ENCODE results near the gene ZFYVE28. TPM values are rescaled to one million over a fixed set of nuclear protein-coding genes. Genes with fewer than 3 reads are reported as not detected.
"Not testable (repeated sequence)": the region's sequence is repeated elsewhere in the genome, so short reads cannot be mapped to it uniquely, and the experiment has no call there.

Gene ZFYVE28
- total RNA-seq, 3 donors from 2014 or later (not counting 1 experiment from before 2014, with no cell fraction given), result 85.4 to 107 (median 104) TPM

DNA sequence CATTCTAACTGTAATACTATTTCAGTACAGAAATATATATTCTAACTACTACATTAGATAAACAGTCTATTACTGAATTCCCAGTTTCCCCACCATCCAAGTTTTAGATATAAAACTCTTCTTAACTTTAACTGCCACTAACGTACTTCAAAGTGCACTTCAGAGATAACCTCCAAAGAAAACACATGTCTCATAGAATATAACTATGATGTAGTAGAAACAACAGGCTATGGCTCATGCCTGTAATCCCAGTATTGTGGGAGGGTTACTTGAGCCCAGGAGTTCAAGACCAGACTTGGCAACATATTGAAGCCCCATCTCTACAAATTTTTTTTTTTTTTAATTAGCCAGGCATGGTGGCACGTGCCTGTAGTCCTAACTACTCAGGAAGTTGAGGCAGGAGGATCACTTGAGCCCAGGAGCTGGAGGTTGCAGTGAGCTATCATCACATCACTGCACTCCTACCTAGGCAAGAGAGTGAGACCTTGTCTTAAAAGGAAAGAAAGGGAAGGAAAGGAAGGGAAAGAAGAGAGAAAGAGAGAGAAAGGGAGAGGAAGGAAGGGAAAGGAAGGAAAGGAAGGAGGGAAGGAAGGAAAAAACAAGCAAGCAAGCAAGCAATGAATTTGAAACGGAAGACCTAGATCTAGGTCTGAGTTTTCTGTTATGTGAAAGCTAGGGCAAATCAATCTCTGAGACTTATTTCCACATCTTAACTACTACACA is 181.3 kb downstream of the ZFYVE28 start:
- H3K4me3 Mint-ChIP-seq, result no peak overlapping the region
- H3K36me3 Mint-ChIP-seq, result peaks cover 9% of the 10 kb centered on the region
- H3K9me3 Mint-ChIP-seq, result no peaks in the 10 kb centered on the region
- no peaks in the 10 kb centered on the region for H3K27me3 Mint-ChIP-seq (ENCODE audit: low read depth in 2 of 2)
- peaks cover 52 to 53% of the 10 kb centered on the region in 2 donors for H3K4me1 Mint-ChIP-seq
- Histone ChIP-seq H3K36me3 (ENCODE audit: control insufficient read depth, insufficient read depth, low read length) (peaks cover 40% of the 10 kb centered on the region), H3K27me3 (ENCODE audit: control insufficient read depth, insufficient read depth, low read length) (no peaks in the 10 kb centered on the region), H3K4me3 (ENCODE audit: low read length) (no peak overlapping the region), H3K9me3 (ENCODE audit: control insufficient read depth, insufficient read depth, low read length) (no peaks in the 10 kb centered on the region), H3K27ac (ENCODE audit: low read length) (no peak overlapping the region), H3K4me1 (ENCODE audit: control insufficient read depth, insufficient read depth, low read length) (peaks cover 5% of the 10 kb centered on the region)
- DNase-seq (no peak), ATAC-seq (no peak)
- no peak overlapping the region for H3K27ac Mint-ChIP-seq
- intact Hi-C loops (cut with micrococcal nuclease), result no loop called here
- WGBS (ENCODE audit: insufficient coverage), result 64% methylated on average over 2 of the region's 3 CpGs
- TF ChIP-seq, protein P1, sequence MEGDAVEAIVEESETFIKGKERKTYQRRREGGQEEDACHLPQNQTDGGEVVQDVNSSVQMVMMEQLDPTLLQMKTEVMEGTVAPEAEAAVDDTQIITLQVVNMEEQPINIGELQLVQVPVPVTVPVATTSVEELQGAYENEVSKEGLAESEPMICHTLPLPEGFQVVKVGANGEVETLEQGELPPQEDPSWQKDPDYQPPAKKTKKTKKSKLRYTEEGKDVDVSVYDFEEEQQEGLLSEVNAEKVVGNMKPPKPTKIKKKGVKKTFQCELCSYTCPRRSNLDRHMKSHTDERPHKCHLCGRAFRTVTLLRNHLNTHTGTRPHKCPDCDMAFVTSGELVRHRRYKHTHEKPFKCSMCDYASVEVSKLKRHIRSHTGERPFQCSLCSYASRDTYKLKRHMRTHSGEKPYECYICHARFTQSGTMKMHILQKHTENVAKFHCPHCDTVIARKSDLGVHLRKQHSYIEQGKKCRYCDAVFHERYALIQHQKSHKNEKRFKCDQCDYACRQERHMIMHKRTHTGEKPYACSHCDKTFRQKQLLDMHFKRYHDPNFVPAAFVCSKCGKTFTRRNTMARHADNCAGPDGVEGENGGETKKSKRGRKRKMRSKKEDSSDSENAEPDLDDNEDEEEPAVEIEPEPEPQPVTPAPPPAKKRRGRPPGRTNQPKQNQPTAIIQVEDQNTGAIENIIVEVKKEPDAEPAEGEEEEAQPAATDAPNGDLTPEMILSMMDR (IDR thresholded peaks at IDR 0.05), result no peak

DNA sequence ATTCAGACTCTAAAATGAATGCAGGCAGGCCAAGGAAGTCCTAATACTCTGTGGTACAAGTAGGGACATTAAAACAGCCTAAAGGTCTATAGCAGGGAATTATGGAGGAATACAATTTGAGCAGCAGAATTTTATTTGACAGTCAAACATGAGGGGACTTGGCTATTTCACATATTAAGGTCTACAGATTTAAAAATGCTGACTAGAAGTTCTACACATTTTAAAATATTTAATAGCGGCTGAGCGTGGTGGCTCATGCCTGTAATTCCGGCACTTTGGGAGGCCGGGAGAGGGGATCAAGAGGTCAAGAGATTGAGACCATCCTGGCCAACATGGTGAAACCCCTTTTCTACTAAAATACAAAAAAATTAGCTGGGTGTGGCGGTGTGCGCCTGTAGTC is 187.4 kb downstream of the ZFYVE28 start:
- peaks cover 9% of the 10 kb centered on the region for H3K36me3 Mint-ChIP-seq
- H3K9me3 Mint-ChIP-seq, result no peaks in the 10 kb centered on the region

DNA sequence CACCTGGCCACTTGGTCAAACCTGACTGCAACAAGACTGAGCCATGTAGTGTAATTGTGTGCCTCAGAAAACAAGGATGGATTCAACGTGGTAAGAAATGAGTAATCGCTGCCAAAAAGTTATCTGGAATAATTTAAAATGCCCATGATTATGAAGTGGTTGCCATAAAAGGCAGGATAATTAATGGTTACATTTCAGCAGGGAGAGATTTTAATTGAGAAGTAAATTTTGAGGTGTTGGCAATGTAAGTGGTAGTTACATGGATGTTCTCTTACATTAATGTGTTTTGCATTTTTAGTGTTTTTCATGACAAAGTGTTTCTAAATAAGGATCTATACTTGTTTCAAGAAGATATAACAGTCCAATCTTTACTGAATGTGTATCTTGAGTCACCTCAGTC is 192.2 kb downstream of the ZFYVE28 start:
- TF ChIP-seq, protein P1 (IDR thresholded peaks at IDR 0.05), result no peak
- H3K4me3 Mint-ChIP-seq, result no peak overlapping the region
- intact Hi-C loops (cut with micrococcal nuclease), result no loop called here
- H3K27me3 ChIP-seq (ENCODE audit: control insufficient read depth, insufficient read depth, low read length), result no peaks in the 10 kb centered on the region
- H3K4me1 Mint-ChIP-seq, result peaks cover 0 to 5% of the 10 kb centered on the region in 2 donors
- H3K36me3 ChIP-seq (ENCODE audit: control insufficient read depth, insufficient read depth, low read length), result peaks cover 9% of the 10 kb centered on the region
- H3K27ac ChIP-seq (ENCODE audit: low read length), result no peak overlapping the region
- no peaks in the 10 kb centered on the region for H3K27me3 Mint-ChIP-seq (ENCODE audit: low read depth in 2 of 2)
- ATAC-seq, result no peak
- H3K4me1 ChIP-seq (ENCODE audit: control insufficient read depth, insufficient read depth, low read length), result no peaks in the 10 kb centered on the region
- no peaks in the 10 kb centered on the region for H3K9me3 ChIP-seq (ENCODE audit: control insufficient read depth, insufficient read depth, low read length)
- DNase-seq, result no peak
- no peak overlapping the region for H3K4me3 ChIP-seq (ENCODE audit: low read length)
- no peaks in the 10 kb centered on the region for H3K9me3 Mint-ChIP-seq
- no peaks in the 10 kb centered on the region for H3K36me3 Mint-ChIP-seq
- 100% methylated on average over 2 of the region's 2 CpGs for WGBS (ENCODE audit: insufficient coverage)
- no peak overlapping the region for H3K27ac Mint-ChIP-seq

More for the DNA sequence above, 187.4 kb downstream of the ZFYVE28 start:
- H3K4me1 Mint-ChIP-seq, result peaks cover 8 to 19% of the 10 kb centered on the region in 2 donors
- no peak overlapping the region for H3K4me3 Mint-ChIP-seq
- no peak overlapping the region for H3K4me3 ChIP-seq (ENCODE audit: low read length)
- no peaks in the 10 kb centered on the region for H3K9me3 ChIP-seq (ENCODE audit: control insufficient read depth, insufficient read depth, low read length)
- no peaks in the 10 kb centered on the region for H3K27me3 ChIP-seq (ENCODE audit: control insufficient read depth, insufficient read depth, low read length)
- intact Hi-C loops (cut with micrococcal nuclease), result no loop called here
- peaks cover 31% of the 10 kb centered on the region for H3K36me3 ChIP-seq (ENCODE audit: control insufficient read depth, insufficient read depth, low read length)
- H3K27ac Mint-ChIP-seq, result no peak overlapping the region
- H3K27ac ChIP-seq (ENCODE audit: low read length), result no peak overlapping the region
- WGBS (ENCODE audit: insufficient coverage), result 100% methylated on average over 6 of the region's 6 CpGs
- no peaks in the 10 kb centered on the region for H3K4me1 ChIP-seq (ENCODE audit: control insufficient read depth, insufficient read depth, low read length)
- DNase-seq, result no peak
- no peak for ATAC-seq
- TF ChIP-seq, protein P1 (IDR thresholded peaks at IDR 0.05), result no peak
- H3K27me3 Mint-ChIP-seq (ENCODE audit: low read depth in 2 of 2), result no peaks in the 10 kb centered on the region

DNA sequence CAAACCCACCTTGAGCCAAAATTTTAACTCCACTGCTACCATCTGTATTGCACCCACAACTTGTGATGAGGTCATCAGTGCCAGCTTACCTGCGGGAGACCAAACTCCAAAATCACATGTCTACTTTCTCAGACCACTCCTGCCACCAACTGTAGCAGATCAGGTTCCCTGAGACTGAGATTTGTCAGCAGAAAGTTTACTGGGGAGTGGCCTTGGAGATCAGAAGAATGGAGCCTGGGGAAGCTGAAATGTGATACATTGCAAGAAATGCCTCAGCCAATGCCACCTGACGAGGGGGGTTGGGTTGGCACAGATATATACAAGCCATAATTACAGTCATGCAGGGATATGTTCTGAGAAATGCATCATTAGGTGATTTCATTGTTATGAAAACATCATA is 195.6 kb downstream of the ZFYVE28 start:
- H3K4me1 Mint-ChIP-seq, result peaks cover 7 to 8% of the 10 kb centered on the region in 2 donors
- H3K27ac Mint-ChIP-seq, result no peak overlapping the region

DNA sequence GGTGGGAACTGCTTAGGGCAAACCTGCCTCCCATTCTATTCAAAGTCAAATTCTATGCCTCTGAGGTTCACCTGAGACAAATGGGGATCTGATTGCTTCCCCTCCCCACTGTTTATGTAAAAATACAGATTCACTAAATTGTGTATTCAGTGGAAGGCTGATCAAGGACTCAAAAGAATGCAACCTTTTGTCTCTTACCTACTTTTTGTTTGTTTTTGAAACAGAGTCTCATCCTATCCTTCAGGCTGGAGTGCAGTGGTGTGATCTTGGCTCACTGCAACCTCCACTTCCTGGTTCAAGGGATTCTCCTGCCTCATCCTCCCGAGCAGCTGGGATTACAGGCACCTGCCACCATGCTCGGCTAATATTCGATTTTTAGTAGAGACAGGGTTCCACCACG is 197.1 kb downstream of the ZFYVE28 start:
- ATAC-seq, H3K27ac Mint-ChIP-seq, H3K4me3 Mint-ChIP-seq: not testable (repeated sequence)

More for the DNA sequence above, 195.6 kb downstream of the ZFYVE28 start:
- intact Hi-C loops (cut with micrococcal nuclease), result no loop called here
- H3K36me3 ChIP-seq (ENCODE audit: control insufficient read depth, insufficient read depth, low read length), result peaks cover 6% of the 10 kb centered on the region
- H3K9me3 Mint-ChIP-seq, result no peaks in the 10 kb centered on the region
- whole genome bisulfite sequencing (ENCODE audit: insufficient coverage), result 100% methylated on average over 2 of the region's 2 CpGs
- no peak overlapping the region for H3K4me3 ChIP-seq (ENCODE audit: low read length)
- H3K36me3 Mint-ChIP-seq, result no peaks in the 10 kb centered on the region
- H3K4me1 ChIP-seq (ENCODE audit: control insufficient read depth, insufficient read depth, low read length), result no peaks in the 10 kb centered on the region
- H3K9me3 ChIP-seq (ENCODE audit: control insufficient read depth, insufficient read depth, low read length), result no peaks in the 10 kb centered on the region
- DNase-seq, result no peak
- H3K27me3 ChIP-seq (ENCODE audit: control insufficient read depth, insufficient read depth, low read length), result no peaks in the 10 kb centered on the region
- no peak overlapping the region for H3K4me3 Mint-ChIP-seq
- ATAC-seq, result no peak
- no peak overlapping the region for H3K27ac ChIP-seq (ENCODE audit: low read length)
- no peaks in the 10 kb centered on the region for H3K27me3 Mint-ChIP-seq (ENCODE audit: low read depth in 2 of 2)
- TF ChIP-seq, protein P1 (IDR thresholded peaks at IDR 0.05), result no peak

More for the DNA sequence above, 197.1 kb downstream of the ZFYVE28 start:
- H3K9me3 ChIP-seq (ENCODE audit: control insufficient read depth, insufficient read depth, low read length); intact Hi-C loops (cut with micrococcal nuclease); H3K27ac ChIP-seq (ENCODE audit: low read length); H3K4me3 ChIP-seq (ENCODE audit: low read length); H3K36me3 ChIP-seq (ENCODE audit: control insufficient read depth, insufficient read depth, low read length); H3K4me1 ChIP-seq (ENCODE audit: control insufficient read depth, insufficient read depth, low read length); H3K36me3 Mint-ChIP-seq; H3K9me3 Mint-ChIP-seq; H3K27me3 ChIP-seq (ENCODE audit: control insufficient read depth, insufficient read depth, low read length); H3K27me3 Mint-ChIP-seq (ENCODE audit: low read depth in 2 of 2); H3K4me1 Mint-ChIP-seq; DNase-seq: not testable (repeated sequence)
- WGBS (ENCODE audit: insufficient coverage), result 96% methylated on average over 4 of the region's 4 CpGs

Measured in natural killer cell (primary cell).